Liver (tissue), 3 donors: ENCODE results near the gene CHRNA7.

ENCODE experiments used
- CTCF ChIP-seq: fragments of 150-350 bp; IDR thresholded peaks from 2 replicates; pipeline ENCODE4 v1.5.1; 2017; ENCODE audit warnings: improper control_type of control experiment, low read depth, low read length; ENCODE audit not compliant: missing input control
- RAD21 ChIP-seq, 2 donors: IDR thresholded peaks; 2 replicates each; pipeline ENCODE4 v1.6.1; 2016; ENCODE audit warnings: antibody characterized with exemption in 2 of 2, mild to moderate bottlenecking in 2 of 2
- donor health status: healthy.
- donor health status: healthy.

GRCh38 chr15:32112101-32112500, 81.8 kb downstream of the CHRNA7 start:
- no peak for TF ChIP-seq CTCF
- TF ChIP-seq RAD21 (IDR thresholded peaks at IDR 0.05) = no peak
